ENCODE data around the gene POLD2.

DNA sequence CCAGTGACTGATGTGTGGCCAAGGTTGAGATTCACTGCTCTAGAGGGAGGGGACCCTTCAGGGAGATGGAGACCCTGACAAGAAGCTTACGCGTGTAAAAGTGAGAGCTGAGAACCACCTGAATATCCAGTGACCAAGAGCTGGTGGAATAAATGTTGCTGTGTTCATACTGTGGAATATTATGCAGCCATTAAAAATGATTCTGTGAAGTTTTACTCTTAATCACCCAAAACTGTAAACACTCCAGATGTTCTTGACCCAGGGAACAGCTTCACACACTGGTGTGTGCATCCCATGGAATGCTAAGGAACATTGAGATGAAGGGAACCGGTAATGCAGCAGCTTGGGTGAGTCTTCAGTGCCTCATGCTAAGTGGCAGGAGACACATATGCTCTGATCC is 36.7 kb downstream of the POLD2 start:
- TF ChIP-seq POLR2A (IDR thresholded peaks at IDR 0.05; ENCODE audit: low read depth, low read length), result no peak
- TF ChIP-seq POLR2AphosphoS5 (IDR thresholded peaks at IDR 0.05; ENCODE audit: low read depth, low read length), result no peak
